ENCODE measurements around the gene ADAMTS7.
"Not testable (repeated sequence)": the region's sequence is repeated elsewhere in the genome, so short reads cannot be mapped to it uniquely, and the experiment has no call there.

Gene ADAMTS7

GRCh38 chr15:78831229-78832207, 20.3 kb upstream of the ADAMTS7 start:
- no peak for DNase-seq

DNA sequence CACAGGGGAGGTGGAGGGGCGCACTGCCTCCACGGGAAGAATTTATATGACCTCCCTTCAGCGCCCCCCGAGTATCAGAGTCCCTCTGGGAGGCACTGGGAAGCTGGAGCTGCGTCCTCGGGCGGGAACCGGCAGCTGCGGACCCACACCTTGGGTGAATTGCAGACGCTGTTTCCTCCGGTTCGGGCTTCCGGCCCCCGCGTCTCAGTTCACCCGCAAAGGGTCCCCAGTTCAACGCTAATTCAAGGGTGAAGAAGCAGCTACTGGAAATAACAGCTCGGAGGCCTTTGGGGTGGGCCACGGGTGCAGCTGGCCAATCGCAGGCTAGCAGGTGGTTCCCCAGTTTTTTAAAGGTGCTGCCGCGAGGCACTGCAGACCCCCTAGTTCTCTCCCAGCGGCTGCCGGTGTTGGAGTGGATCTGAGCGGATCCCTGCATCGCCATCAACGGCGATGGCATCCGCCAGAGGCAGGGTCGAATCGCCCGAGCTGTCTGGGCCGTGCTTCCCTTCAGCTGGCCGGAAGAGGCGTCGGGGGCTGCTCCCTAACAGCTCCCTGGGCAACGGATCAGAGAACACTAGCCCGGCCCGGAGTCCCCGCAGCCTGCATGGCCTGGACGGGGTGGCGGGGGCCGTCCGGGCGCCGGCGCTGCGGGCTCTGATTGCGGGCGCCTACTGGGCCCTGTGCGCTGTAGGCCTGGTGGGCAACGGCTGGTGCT, 19.4 kb upstream of the ADAMTS7 start:
- no peak for DNase-seq

- DNase-seq = peak in 4 of 14 donors; percentile 1 to 15 (median 10)
Measured at GRCh38 chr15:78828920-78829319, 17.7 kb upstream of the ADAMTS7 start.

DNA sequence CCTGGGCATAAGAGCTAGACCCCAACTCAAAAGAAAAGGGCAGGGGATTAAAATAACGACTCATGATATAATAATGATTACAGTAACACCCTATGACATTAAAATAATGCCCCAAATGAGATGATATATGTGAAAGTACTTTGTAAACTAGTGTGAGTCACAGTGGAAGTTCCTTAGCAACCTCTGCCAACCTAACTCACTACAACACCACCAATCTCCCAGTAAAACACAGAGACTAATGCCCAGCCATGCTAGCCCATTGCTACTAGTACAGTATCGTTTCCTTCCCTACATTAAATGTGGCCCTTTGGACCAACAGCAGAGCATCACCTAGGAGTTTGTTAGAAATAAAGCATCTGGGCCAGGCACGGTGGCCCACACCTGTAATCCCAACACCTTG, 11.2 kb upstream of the ADAMTS7 start:
- no peak for DNase-seq

DNA sequence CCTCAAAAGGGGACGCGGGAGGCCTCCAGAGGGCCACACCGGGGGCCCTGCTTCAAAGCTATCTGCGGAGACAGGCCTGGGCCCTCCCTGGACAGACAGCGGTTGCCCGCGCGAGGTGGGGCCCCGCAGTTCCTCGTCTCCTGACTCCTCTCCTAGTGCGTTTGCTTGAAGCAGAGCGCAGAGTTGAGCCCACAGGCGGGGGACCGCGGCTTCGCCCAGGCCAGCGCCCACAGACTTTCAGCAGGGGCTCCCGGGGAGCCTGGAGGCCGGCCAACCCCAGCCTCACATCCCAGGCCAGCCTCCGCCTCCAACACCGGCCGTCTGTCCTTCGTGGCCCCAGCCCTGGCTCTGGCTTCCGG, 540 bp upstream of the ADAMTS7 start:
- no peak for DNase-seq

- peak in 2 of 14 donors; percentile 5 to 53 for DNase-seq
Measured at GRCh38 chr15:78810362-78811123, 721 bp downstream of the ADAMTS7 start.

GRCh38 chr15:78810003-78810361, 1.3 kb downstream of the ADAMTS7 start:
- no peak for DNase-seq

DNA sequence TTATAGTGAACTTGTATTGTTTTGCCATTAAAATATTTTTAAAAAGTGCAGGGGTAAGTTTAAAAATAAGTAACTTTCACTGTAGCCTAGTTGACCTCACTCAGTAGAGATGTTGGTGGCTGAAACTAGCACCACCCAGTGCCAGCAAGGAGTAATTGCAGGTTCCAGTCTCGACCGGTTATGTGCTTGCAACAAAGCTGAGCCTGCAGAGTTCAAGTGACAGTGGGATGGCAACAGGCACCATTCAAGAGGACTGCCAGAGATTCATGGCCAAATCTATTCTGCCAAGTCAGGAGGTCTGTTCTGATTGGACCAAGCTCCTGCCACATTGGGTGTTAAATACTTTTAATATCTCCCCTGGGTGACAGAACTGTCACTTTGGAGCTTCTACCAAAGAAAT, 2.7 kb downstream of the ADAMTS7 start:
- no peak for DNase-seq

DNA sequence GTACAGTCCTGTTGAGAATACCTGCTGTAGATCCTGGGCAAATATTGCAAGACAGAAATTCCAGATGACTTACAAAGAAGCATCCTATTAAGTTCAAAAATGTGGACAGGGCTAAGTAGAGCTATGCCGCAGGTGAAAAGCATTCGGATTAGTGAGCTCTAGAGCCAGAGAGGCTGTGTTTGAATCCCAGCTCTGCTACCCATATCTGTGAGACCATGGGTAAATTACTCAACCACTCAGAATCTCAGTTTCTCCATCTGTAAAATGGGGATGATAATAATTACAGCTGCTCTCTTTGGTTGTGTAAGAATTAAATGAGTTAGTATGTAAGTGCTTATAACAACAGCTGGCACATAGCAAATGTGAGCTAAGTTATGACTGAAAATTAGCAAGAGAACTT, 3.9 kb downstream of the ADAMTS7 start:
- no peak for DNase-seq

DNA sequence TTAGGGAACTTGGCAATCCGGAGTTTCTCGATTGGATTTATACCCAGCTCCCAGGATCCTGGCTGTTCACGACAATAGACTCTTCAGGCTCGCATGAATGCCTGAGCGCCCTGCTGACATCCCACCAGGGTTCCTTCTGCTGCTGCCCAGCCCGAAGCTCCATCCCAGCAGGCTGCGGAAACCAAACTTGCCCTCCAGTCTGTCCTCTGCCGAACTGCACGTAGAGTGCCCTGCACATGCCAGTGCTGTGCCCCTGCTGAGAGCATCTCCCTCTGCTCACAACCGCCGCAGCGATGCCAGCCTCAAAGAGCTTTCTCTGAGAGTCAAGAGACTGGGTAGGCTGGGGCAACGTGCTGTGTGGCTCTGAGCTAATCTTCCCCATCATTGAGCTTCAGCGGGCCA, 6.9 kb downstream of the ADAMTS7 start:
- peak in 6 of 14 donors; percentile 2 to 40 (median 14) for DNase-seq

- no peak for DNase-seq
Measured at GRCh38 chr15:78800806-78801205, 10.5 kb downstream of the ADAMTS7 start.

GRCh38 chr15:78800189-78800588, 11.1 kb downstream of the ADAMTS7 start:
- no peak for DNase-seq

DNA sequence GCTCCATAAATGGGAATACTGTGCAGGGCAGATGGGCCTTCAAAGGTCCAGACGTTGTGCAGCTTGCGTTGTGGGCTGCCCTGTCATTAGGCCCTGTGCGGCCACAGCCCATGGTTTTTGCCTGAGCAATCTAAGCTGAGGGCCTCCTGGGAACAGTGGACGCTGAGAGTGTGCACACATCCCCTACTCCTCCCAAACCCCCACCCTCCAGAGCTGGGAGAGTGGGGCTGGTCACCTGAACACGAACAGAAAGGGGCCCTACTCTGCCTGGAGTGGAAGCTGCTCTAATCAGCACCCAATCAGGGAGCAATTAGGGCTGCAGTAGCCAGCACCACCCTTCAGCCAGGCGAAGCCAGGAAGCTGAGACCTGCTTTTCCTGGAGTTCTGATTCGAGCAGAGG, 12.2 kb downstream of the ADAMTS7 start:
- DNase-seq = not testable (repeated sequence)

- not testable (repeated sequence) for DNase-seq
Measured at GRCh38 chr15:78798355-78798754, 12.9 kb downstream of the ADAMTS7 start.

DNA sequence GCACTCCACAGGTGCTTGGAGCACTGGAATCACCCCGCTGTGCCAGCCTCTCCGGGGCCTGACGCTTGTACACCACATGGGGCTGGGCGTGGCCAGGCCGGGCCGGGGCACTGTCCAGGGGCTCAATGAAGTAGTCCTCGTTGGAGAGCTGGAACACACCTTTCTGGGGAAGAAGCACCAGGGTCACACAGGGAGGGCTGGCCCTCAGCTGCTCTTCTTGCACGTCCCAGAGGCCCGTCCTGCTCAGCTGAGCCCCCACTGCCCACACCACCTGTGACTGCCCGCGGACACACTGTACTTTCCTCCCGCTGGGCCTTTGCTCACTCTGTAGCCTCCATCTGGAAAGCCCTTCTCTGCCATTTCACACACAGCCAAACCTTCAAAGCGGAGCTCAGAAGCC, 13.3 kb downstream of the ADAMTS7 start:
- DNase-seq = peak in 1 of 14 donors; percentile 7

DNA sequence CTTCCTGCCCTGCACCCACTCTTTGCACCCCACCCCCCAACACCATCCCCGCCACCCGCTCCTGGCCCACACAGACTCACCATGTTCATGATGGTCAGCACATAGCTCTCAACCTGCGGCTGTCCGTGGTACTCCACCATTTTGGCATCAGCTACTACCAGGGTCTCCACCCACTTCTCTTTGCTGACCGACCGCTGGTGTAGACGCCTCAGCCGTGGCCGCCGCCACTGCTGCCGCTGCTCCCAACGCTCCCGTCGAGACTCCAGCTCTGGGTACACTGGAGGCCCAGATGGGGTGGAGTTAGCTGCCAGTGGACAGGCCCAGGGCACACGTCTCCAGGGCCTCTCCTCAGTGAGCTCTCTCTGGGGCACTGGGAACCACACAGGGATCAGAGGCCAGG, 14.8 kb downstream of the ADAMTS7 start:
- no peak for DNase-seq

DNA sequence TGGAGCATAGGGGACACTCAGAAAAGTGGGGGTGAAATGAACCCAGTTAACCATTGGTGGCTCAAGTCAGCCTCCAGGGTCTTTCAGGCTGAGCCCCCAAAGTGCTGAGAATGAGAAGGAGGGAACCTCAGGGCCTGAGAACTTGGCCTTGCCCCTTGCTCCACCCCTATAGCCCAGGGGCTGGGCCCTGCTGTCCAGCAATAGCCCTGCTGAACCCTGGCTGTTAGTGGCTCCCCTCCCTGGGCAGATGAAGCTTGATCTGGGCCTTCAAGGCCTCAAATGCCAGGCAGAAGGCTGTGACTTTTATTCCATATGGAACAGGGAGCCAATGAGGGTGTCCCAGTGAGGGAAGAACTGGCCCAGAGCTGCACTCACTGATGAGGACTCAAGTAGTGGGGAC, 16.2 kb downstream of the ADAMTS7 start:
- no peak for DNase-seq

DNA sequence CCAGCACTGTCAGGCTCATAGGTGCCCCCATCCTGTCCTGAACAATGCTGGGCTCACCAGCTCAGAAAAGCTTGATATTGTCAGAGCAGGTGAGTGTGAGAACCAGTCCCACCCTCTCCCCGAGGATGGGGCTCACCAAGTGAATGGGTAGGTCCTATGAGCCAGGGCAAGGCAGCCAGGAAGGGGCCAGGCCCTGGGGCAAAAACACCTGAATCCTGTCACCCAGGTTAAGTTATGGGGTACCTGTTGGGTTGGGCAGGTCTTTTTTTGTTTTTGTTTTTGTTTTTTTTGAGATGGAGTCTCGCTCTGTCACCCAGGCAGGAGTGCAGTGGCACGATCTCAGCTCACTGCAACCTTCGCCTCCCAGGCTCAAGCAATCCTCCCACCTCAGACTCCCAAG, 16.8 kb downstream of the ADAMTS7 start:
- DNase-seq = not testable (repeated sequence)

GRCh38 chr15:78791357-78791756, 19.9 kb downstream of the ADAMTS7 start:
- DNase-seq = no peak

DNA sequence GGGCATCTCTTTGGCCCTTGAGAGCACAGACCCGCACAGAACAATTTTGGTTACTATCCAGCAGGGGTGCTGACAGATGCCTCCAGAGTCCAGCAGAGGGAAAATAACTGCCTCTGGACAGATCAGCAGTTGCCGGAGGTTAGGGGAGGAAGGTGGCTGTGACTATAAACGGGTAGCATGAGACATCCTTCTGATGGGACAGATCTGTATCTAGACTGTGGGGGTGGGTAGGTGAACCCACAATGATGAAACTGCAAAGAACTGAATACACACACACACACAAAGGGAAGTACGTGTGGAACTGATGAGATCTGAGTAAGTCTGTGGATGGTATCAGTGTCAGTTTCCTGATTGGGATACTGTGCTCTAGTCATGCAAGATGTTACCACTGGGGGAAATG, 21.2 kb downstream of the ADAMTS7 start:
- no peak for DNase-seq

- DNase-seq = no peak
Measured at GRCh38 chr15:78789615-78790014, 21.6 kb downstream of the ADAMTS7 start.

DNA sequence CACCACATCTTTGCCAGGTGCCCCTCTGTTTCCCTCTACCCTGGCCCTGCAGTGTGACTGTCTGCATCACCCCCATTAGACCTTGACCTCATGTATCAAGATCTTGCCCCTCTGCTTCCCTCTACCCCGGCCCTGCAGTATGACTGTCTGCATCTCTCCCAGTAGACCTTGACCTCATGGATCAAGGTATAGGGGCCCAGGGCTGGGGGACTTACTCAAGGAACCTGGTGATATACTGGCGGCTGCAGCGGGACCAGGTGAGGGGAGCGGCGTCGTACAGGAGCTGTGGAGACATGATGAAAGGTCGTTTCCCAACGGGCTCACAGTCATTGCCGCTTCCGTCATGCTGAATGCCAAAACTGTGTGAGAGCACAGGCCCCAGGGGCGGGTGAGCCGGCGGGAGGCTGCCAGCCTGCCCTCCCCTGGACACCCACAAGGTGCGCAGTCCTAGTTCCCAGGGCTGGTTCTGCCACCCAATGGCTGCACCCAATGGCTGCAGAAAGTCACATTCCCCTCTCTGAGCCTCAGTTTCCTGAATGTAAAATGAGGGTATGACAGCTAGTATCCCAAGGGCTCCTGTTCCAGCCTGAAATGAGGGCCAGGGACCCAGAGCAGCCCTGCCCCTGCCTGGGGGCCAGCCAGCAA, 23.1 kb downstream of the ADAMTS7 start:
- no peak for DNase-seq
